Activated T-helper 2 cell treated with anti-CD3 and anti-CD28 coated beads, Interferon-gamma antibody, Interleukin-2, Interleukin-4, amounts not matched to agents 10 μg/mL and 5 μg/mL and 100 μg/mL, durations not matched to agents 14 hours and 24 hours and 36 hours (primary cell): ENCODE data around the gene NFATC2IP. TPM values are rescaled to one million over a fixed set of nuclear protein-coding genes. Genes with fewer than 3 reads are reported as not detected.
"Not testable (repeated sequence)": the region's sequence is repeated elsewhere in the genome, so short reads cannot be mapped to it uniquely, and the experiment has no call there.

ENCODE experiments used
- DNase-seq: peaks from one replicate; pipeline ENCODE4 v3.0.0; 2021; ENCODE audit warnings: low spot score
- H3K27ac Mint-ChIP-seq: one replicate; pipeline ENCODE4 v1.8.0; 2021; ENCODE audit warnings: mixed read lengths
- H3K27me3 Mint-ChIP-seq: one replicate; pipeline ENCODE4 v1.8.0; 2021; ENCODE audit warnings: low read depth, mixed read lengths
- H3K36me3 Mint-ChIP-seq: one replicate; pipeline ENCODE4 v1.8.0; 2021; ENCODE audit warnings: low read depth, mixed read lengths
- H3K4me1 Mint-ChIP-seq: one replicate; pipeline ENCODE4 v1.8.0; 2021; ENCODE audit warnings: low read depth, mixed read lengths
- H3K4me3 Mint-ChIP-seq: one replicate; pipeline ENCODE4 v1.8.0; 2021; ENCODE audit warnings: low read depth, mild to moderate bottlenecking, moderate library complexity, mixed read lengths
- H3K9me3 Mint-ChIP-seq: one replicate; pipeline ENCODE4 v1.8.0; 2021; ENCODE audit warnings: mixed read lengths
- intact Hi-C: fragments of 100-400 bp; cut with micrococcal nuclease; formaldehyde crosslinking; loops from one replicate; pipeline ENCODE4 v1.15.1; 2023
- total RNA-seq: library from RNA; stranded (reverse); gene quantifications from 2 replicates; pipeline ENCODE4 v1.2.3, GENCODE V29; 2022

The NFATC2IP gene
- total RNA-seq, 1 donor from 2014 or later: 106 TPM

- DNase-seq: no peak
- peaks cover 7% of the 10 kb centered on the region for H3K4me1 Mint-ChIP-seq
- H3K27ac Mint-ChIP-seq: no peak overlapping the region
- no peaks in the 10 kb centered on the region for H3K27me3 Mint-ChIP-seq
- H3K9me3 Mint-ChIP-seq: no peaks in the 10 kb centered on the region
- peaks cover 80% of the 10 kb centered on the region for H3K36me3 Mint-ChIP-seq
- no peak overlapping the region for H3K4me3 Mint-ChIP-seq
- intact Hi-C loops: no loop called here
Observed at GRCh38 chr16:28958216-28958615, 7.5 kb downstream of the NFATC2IP start.

DNA sequence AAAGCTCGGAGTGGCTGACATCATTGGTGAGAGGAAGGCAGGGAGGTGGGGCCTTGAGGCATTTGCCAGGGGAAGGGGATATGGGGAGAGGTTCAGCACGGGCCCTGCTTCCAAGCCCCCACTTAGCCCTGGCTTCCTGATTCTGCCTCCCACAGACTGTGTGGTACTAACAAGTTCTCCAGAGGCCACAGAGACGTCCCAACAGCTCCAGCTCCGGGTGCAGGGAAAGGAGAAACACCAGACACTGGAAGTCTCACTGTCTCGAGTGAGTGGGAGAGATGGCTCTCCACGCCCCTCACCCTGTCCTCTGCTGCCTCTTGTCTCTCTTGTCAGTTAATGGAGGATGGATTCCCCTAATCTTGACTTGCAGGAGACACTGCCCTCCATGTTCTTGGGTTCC lies 8.1 kb downstream of the NFATC2IP start:
- Mint-ChIP-seq H3K4me3 (no peak overlapping the region), H3K36me3 (peaks cover 80% of the 10 kb centered on the region), H3K27ac (no peak overlapping the region), H3K4me1 (peaks cover 5% of the 10 kb centered on the region), H3K9me3 (no peaks in the 10 kb centered on the region), H3K27me3 (no peaks in the 10 kb centered on the region)
- intact Hi-C loops: no loop called here
- DNase-seq: no peak

- Mint-ChIP-seq H3K4me1 (no peaks in the 10 kb centered on the region), H3K4me3 (no peak overlapping the region), H3K27me3 (no peaks in the 10 kb centered on the region), H3K36me3 (peaks cover 60% of the 10 kb centered on the region), H3K27ac (no peak overlapping the region), H3K9me3 (no peaks in the 10 kb centered on the region)
- intact Hi-C loops: no loop called here
- DNase-seq: no peak
Observed at GRCh38 chr16:28964072-28964471, 13.3 kb downstream of the NFATC2IP start.

GRCh38 chr16:28964496-28964895 lies 13.8 kb downstream of the NFATC2IP start:
- DNase-seq: no peak
- no peaks in the 10 kb centered on the region for H3K27me3 Mint-ChIP-seq
- no peak overlapping the region for H3K27ac Mint-ChIP-seq
- peaks cover 56% of the 10 kb centered on the region for H3K36me3 Mint-ChIP-seq
- H3K4me1 Mint-ChIP-seq: no peaks in the 10 kb centered on the region
- intact Hi-C loops: no loop called here
- no peaks in the 10 kb centered on the region for H3K9me3 Mint-ChIP-seq
- no peak overlapping the region for H3K4me3 Mint-ChIP-seq

DNA sequence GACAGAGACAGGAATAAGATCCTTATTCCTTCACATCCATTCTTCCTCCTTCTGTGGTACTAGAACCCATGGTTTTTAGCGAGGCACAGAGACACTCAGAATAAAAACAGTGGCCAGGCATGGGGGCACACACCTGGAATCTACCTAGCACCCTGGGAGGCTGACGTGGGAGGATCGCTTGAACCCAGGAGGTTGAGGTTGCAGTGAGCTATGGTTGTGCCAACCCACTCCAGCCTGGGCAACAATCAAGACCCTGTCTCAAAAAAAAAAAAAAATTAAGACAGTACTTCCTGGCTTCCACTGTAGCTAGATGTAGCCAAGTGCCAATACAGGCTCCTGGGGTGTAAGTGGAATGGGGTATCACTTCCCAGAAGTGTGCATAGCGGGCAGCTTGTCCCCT lies 16.4 kb downstream of the NFATC2IP start:
- Mint-ChIP-seq H3K36me3 (peaks cover 35% of the 10 kb centered on the region), H3K27me3 (no peaks in the 10 kb centered on the region), H3K9me3 (no peaks in the 10 kb centered on the region), H3K27ac (no peak overlapping the region), H3K4me3 (no peak overlapping the region), H3K4me1 (no peaks in the 10 kb centered on the region)
- intact Hi-C loops: no loop called here
- no peak for DNase-seq

DNA sequence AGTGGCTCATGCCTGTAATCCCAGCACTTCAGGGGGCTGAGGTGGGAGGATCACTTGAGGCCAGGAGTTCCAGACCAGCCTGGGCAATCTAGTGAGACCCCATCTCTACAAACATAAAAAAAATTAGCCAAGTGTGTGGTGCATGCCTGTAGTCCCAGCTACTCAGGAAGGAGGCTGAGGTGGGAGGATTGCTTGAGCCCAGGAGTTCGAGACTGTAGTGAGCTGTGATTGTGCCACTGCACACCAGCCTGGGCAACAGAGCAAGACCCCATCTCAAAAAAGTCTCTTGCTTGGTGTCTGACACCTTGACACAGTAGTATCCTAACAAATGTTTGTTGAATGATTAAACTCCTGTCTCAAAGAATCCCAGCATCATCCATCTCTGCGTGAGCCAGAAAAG lies 19.0 kb downstream of the NFATC2IP start:
- H3K27ac Mint-ChIP-seq, DNase-seq, H3K4me3 Mint-ChIP-seq, H3K9me3 Mint-ChIP-seq, H3K4me1 Mint-ChIP-seq, H3K27me3 Mint-ChIP-seq: not testable (repeated sequence)
- intact Hi-C loops: loop anchor here (5.0 kb wide), 1 partner anchor 38 kb away; no protein-coding TSS in a partner anchor
- peaks cover 12% of the 10 kb centered on the region for H3K36me3 Mint-ChIP-seq

- Mint-ChIP-seq H3K9me3 (no peaks in the 10 kb centered on the region), H3K27ac (peak overlapping the region; percentile 95), H3K4me3 (peak overlapping the region; percentile 97), H3K4me1 (peaks cover 18% of the 10 kb centered on the region), H3K36me3 (peaks cover 8% of the 10 kb centered on the region), H3K27me3 (no peaks in the 10 kb centered on the region)
- intact Hi-C loops: loop anchor here (2.0 to 5.0 kb wide), 3 partner anchors 23 to 55 kb away; partner anchors contain the start of gene NFATC2IP
- peak; percentile 19 for DNase-seq
Observed at GRCh38 chr16:28974007-28974436, 23.3 kb downstream of the NFATC2IP start.

GRCh38 chr16:28974437-28975157 lies 23.9 kb downstream of the NFATC2IP start, which contains the start of gene SPNS1:
TSS of gene SPNS1 (plus strand) at chr16:28974778. CDS start at chr16:28975152, 374 bp downstream.
- Mint-ChIP-seq H3K9me3 (no peaks in the 10 kb centered on the region), H3K4me1 (peaks cover 18% of the 10 kb centered on the region), H3K4me3 (peak within 1 kb of the TSS; percentile 97), H3K27ac (peak within 1 kb of the TSS; percentile 95), H3K27me3 (no peaks in the 10 kb centered on the region), H3K36me3 (peaks cover 8% of the 10 kb centered on the region)
- intact Hi-C loops: loop anchor here (2.0 to 5.0 kb wide), 3 partner anchors 24 to 54 kb away; partner anchors contain the start of gene NFATC2IP
- peak; percentile 92 for DNase-seq

- peaks cover 18% of the 10 kb centered on the region for H3K4me1 Mint-ChIP-seq
- no peak for DNase-seq
Observed at GRCh38 chr16:28975158-28975599, 24.4 kb downstream of the NFATC2IP start.

GRCh38 chr16:28977703-28978662 lies 27.2 kb downstream of the NFATC2IP start:
- intact Hi-C loops: no loop called here
- no peak overlapping the region for H3K27ac Mint-ChIP-seq
- peaks cover 18% of the 10 kb centered on the region for H3K4me1 Mint-ChIP-seq
- no peak overlapping the region for H3K4me3 Mint-ChIP-seq
- no peak for DNase-seq
- H3K27me3 Mint-ChIP-seq: no peaks in the 10 kb centered on the region
- peaks cover 31% of the 10 kb centered on the region for H3K36me3 Mint-ChIP-seq
- H3K9me3 Mint-ChIP-seq: peaks cover 9% of the 10 kb centered on the region

More at GRCh38 chr16:28975158-28975599, 24.4 kb downstream of the NFATC2IP start:
- Mint-ChIP-seq H3K27me3 (no peaks in the 10 kb centered on the region), H3K9me3 (no peaks in the 10 kb centered on the region), H3K27ac (peak overlapping the region; percentile 95), H3K36me3 (peaks cover 8% of the 10 kb centered on the region), H3K4me3 (peak overlapping the region; percentile 97)
- intact Hi-C loops: loop anchor here (2.0 kb wide), 2 partner anchors 24 to 54 kb away; partner anchors contain the start of gene NFATC2IP

DNA sequence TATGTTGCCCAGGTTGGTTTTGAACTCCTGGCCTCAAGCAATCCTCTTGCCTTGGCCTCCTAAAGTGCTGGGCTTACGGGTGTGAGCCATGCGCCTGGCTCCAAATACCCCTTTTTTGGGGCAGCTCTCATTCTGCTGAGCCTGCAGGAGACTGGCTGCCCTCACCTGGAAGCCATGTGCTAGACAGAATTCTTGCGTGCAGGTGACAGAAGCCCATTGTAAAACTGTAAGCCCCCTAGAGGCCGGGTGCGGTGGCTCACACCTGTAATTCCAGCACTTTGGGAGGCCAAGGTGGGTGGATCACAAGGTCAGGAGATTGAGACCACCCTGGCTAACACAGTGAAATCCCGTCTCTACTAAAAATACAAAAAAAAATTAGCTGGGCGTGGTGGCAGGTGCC lies 29.6 kb downstream of the NFATC2IP start:
- Mint-ChIP-seq H3K36me3 (peaks cover 47% of the 10 kb centered on the region), H3K4me1 (peaks cover 27% of the 10 kb centered on the region)
- H3K27ac Mint-ChIP-seq, intact Hi-C loops, H3K4me3 Mint-ChIP-seq, H3K9me3 Mint-ChIP-seq, H3K27me3 Mint-ChIP-seq, DNase-seq: not testable (repeated sequence)

DNA sequence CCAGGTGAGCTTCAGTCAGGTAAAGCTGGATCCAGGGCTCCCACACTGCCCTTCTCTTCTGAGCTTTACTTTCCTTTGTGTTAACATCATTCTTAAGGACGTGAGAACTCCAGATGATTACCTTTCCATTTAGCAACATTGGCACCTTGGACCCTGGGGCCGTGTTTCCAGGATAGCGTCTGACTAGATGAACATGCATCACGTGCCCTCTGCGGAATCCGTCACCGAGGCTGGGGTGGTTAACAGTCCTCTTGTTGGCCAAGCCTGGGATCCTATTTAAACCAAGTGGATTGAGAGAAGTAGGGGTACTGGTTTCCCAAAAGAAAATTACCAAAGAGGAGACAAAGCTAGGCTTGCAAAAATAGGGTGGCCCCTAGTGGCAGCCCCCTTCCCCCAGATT lies 30.2 kb downstream of the NFATC2IP start:
- no peak overlapping the region for H3K27ac Mint-ChIP-seq
- H3K4me3 Mint-ChIP-seq: no peak overlapping the region
- intact Hi-C loops: no loop called here

More for the DNA sequence above, 30.2 kb downstream of the NFATC2IP start:
- Mint-ChIP-seq H3K4me1 (peaks cover 22% of the 10 kb centered on the region), H3K36me3 (peaks cover 53% of the 10 kb centered on the region), H3K9me3 (peaks cover 9% of the 10 kb centered on the region), H3K27me3 (no peaks in the 10 kb centered on the region)
- no peak for DNase-seq
